Smooth muscle cell (in vitro differentiated cells): Measurements from ENCODE around the gene NMT1. TPM values are rescaled to one million over a fixed set of nuclear protein-coding genes. Genes with fewer than 3 reads are reported as not detected.

Experiments used
- DNase-seq: peaks from one replicate; lab custom pipeline; 2025; ENCODE audit not compliant: unreplicated experiment; lab: John Stamatoyannopoulos, UW
- H2AFZ ChIP-seq: fragments of 200-600 bp; sonication (generic); 2 replicates; pipeline ENCODE4 v1.6.0; 2016; ENCODE audit warnings: antibody characterized with exemption, low read depth, mild to moderate bottlenecking
- H3F3A ChIP-seq: fragments of 200-600 bp; sonication (generic); 2 replicates; pipeline ENCODE4 v1.6.0; 2017; ENCODE audit warnings: antibody characterized with exemption, low read depth
- H3K27ac ChIP-seq: fragments of 200-600 bp; sonication (generic); 2 replicates; pipeline ENCODE4 v1.5.1; 2016; ENCODE audit warnings: low read depth, mild to moderate bottlenecking
- H3K27me3 ChIP-seq: fragments of 200-600 bp; sonication (generic); 2 replicates; pipeline ENCODE4 v1.6.1; 2016; ENCODE audit warnings: low read depth, mild to moderate bottlenecking
- H3K36me3 ChIP-seq: fragments of 200-600 bp; sonication (generic); 2 replicates; pipeline ENCODE4 v1.5.1; 2016; ENCODE audit warnings: low read depth
- H3K4me1 ChIP-seq: fragments of 200-600 bp; sonication (generic); 2 replicates; pipeline ENCODE4 v1.5.1; 2016; ENCODE audit warnings: low read depth
- H3K4me2 ChIP-seq: fragments of 200-600 bp; sonication (generic); 2 replicates; pipeline ENCODE4 v1.6.0; 2016; ENCODE audit warnings: mild to moderate bottlenecking
- H3K4me3 ChIP-seq: fragments of 200-600 bp; sonication (generic); 2 replicates; pipeline ENCODE4 v1.5.1; 2016; ENCODE audit warnings: mild to moderate bottlenecking
- H3K79me2 ChIP-seq: fragments of 200-600 bp; sonication (generic); 2 replicates; pipeline ENCODE4 v1.6.0; 2016; ENCODE audit warnings: low read depth, mild to moderate bottlenecking
- H3K9ac ChIP-seq: fragments of 200-600 bp; sonication (generic); 2 replicates; pipeline ENCODE4 v1.6.0; 2016; ENCODE audit warnings: low read depth
- H3K9me3 ChIP-seq: fragments of 200-600 bp; sonication (generic); replicated peaks from 2 replicates; pipeline ENCODE4 v1.5.1; 2016; ENCODE audit warnings: low read depth
- H4K20me1 ChIP-seq: fragments of 200-600 bp; sonication (generic); 2 replicates; pipeline ENCODE4 v1.6.0; 2016; ENCODE audit warnings: low read depth
- WGBS: methylation state at CpG from one replicate; pipeline ENCODE4 v1.1.7; 2016; ENCODE audit warnings: low lambda C conversion rate; 5-methylcytosine and 5-hydroxymethylcytosine counted together
- polyA plus RNA-seq: library from polyadenylated mRNA; unstranded; fragments of >200 nt; fragmentation: Nextera tagmentation; extraction: Ambion mirVana; gene quantifications from 2 replicates; pipeline ENCODE4 v1.2.1, GENCODE V29; 2016
- total RNA-seq: library from RNA; depleted of rRNA; stranded (reverse); fragments of >200 nt; gene quantifications from 2 replicates; pipeline ENCODE4 v1.2.3, GENCODE V29; 2014
- TF ChIP-seq, protein P1 (sequence below): fragments of 200-600 bp; sonication (generic); IDR thresholded peaks from 2 replicates; pipeline ENCODE4 v1.5.1; 2017; ENCODE audit warnings: borderline replicate concordance, mild to moderate bottlenecking, antibody characterized with exemption; ENCODE audit not compliant: insufficient read depth, poor library complexity, severe bottlenecking

The NMT1 gene
- total and polyA plus RNA-seq, 2 experiments from 2014 or later: 87.6 to 105 TPM

DNA sequence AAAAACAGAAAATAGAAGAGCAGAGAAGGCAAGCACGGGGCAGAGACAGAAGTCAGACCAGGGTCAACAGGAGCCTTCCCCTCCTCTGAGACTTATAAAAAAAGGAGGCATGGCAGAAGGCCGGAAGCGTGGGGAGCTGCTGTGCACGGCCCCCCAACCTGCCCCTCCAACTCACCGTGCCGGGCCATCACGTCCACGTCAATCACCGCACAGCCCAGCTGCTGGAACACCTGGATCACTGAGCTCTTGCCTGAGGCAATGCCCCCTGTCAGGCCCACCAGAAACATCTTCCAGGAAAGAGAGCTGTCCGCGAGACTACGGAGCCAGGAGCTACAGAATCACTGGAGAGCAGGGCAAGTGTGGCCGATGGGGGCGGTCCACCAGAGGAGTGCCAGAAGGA is 26.5 kb upstream of the NMT1 start:
- 98% methylated on average over 14 of the region's 14 CpGs for WGBS
- H2AFZ ChIP-seq: no peak overlapping the region
- H3K27ac ChIP-seq: no peak overlapping the region
- H3K4me1 ChIP-seq: no peaks in the 10 kb centered on the region
- H3K9me3 ChIP-seq: no peaks in the 10 kb centered on the region
- H3K9ac ChIP-seq: no peak overlapping the region
- H3K4me2 ChIP-seq: no peak overlapping the region
- H3K79me2 ChIP-seq: peaks cover 23% of the 10 kb centered on the region
- H4K20me1 ChIP-seq: peaks cover 56% of the 10 kb centered on the region
- H3F3A ChIP-seq: no peaks in the 10 kb centered on the region
- no peak overlapping the region for H3K4me3 ChIP-seq
- TF ChIP-seq, protein P1, sequence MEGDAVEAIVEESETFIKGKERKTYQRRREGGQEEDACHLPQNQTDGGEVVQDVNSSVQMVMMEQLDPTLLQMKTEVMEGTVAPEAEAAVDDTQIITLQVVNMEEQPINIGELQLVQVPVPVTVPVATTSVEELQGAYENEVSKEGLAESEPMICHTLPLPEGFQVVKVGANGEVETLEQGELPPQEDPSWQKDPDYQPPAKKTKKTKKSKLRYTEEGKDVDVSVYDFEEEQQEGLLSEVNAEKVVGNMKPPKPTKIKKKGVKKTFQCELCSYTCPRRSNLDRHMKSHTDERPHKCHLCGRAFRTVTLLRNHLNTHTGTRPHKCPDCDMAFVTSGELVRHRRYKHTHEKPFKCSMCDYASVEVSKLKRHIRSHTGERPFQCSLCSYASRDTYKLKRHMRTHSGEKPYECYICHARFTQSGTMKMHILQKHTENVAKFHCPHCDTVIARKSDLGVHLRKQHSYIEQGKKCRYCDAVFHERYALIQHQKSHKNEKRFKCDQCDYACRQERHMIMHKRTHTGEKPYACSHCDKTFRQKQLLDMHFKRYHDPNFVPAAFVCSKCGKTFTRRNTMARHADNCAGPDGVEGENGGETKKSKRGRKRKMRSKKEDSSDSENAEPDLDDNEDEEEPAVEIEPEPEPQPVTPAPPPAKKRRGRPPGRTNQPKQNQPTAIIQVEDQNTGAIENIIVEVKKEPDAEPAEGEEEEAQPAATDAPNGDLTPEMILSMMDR: no peak
- no peak for DNase-seq
- H3K36me3 ChIP-seq: no peaks in the 10 kb centered on the region
- no peaks in the 10 kb centered on the region for H3K27me3 ChIP-seq

DNA sequence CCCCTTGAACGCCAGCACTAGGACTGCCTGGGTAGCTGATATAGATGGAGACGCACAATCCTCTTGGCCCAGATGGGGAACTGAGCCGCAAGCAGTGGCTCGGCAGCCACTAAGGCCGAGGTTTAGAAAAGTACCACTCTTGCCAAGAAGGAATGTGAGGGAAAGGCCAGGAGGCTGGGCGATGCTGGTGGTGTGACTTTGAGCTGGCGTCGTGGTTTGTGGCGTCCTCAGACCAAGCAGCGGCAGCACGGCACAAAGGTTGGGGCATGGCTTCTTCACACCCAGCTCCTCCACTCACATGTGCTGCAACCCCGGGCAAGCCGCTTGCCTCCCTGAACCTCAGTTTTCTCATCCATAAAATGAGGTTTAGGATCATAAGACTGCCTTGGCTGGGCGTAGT is 25.3 kb upstream of the NMT1 start:
- no peaks in the 10 kb centered on the region for H3K27me3 ChIP-seq
- H2AFZ ChIP-seq: no peak overlapping the region
- no peak overlapping the region for H3K27ac ChIP-seq
- peaks cover 30% of the 10 kb centered on the region for H3K79me2 ChIP-seq
- no peaks in the 10 kb centered on the region for H3F3A ChIP-seq
- no peak for DNase-seq
- peaks cover 67% of the 10 kb centered on the region for H4K20me1 ChIP-seq
- H3K9me3 ChIP-seq: no peaks in the 10 kb centered on the region
- H3K4me2 ChIP-seq: no peak overlapping the region
- H3K36me3 ChIP-seq: no peaks in the 10 kb centered on the region
- TF ChIP-seq, protein P1: no peak
- 97% methylated on average over 14 of the region's 14 CpGs for WGBS
- no peak overlapping the region for H3K9ac ChIP-seq
- no peak overlapping the region for H3K4me3 ChIP-seq
- no peaks in the 10 kb centered on the region for H3K4me1 ChIP-seq

DNA sequence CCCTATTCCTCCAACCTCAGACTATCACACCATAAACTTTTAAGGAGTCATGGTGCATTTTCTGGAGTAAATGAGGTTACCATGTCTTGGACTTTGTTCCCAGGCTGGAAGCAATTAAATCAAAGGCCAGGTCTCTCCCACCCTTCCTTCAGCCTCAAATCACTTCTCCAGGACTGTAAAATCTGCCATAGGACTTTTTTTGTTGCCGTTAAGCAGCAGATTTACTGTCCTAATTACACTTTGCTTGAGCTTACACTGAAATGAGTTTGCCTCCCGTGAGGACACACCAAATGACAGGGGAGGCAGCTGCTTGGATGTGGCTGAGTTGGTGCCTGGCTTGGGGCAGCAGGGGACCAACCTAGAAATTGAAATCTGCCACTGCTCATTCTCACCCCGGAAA is 24.4 kb upstream of the NMT1 start:
- Histone ChIP-seq H3F3A (no peaks in the 10 kb centered on the region), H4K20me1 (peaks cover 73% of the 10 kb centered on the region)

More for the DNA sequence above, 24.4 kb upstream of the NMT1 start:
- peaks cover 38% of the 10 kb centered on the region for H3K79me2 ChIP-seq
- H3K9me3 ChIP-seq: no peaks in the 10 kb centered on the region
- H3K4me2 ChIP-seq: no peak overlapping the region
- DNase-seq: no peak
- no peak overlapping the region for H2AFZ ChIP-seq
- H3K4me1 ChIP-seq: no peaks in the 10 kb centered on the region
- no peak overlapping the region for H3K4me3 ChIP-seq
- TF ChIP-seq, protein P1: no peak
- 67% methylated on average over 3 of the region's 3 CpGs for WGBS
- no peak overlapping the region for H3K27ac ChIP-seq
- H3K9ac ChIP-seq: no peak overlapping the region
- H3K36me3 ChIP-seq: no peaks in the 10 kb centered on the region
- H3K27me3 ChIP-seq: no peaks in the 10 kb centered on the region
